BJ (cell line): ENCODE data around the gene AMMECR1L. TPM values are rescaled to one million over a fixed set of nuclear protein-coding genes. Genes with fewer than 3 reads are reported as not detected.

Experiments
- CTCF ChIA-PET: fragments of 350-600 bp; formaldehyde crosslinking; extraction: SDS; loops from one replicate; lab custom pipeline; 2021; ENCODE audit warnings: antibody characterized with exemption, inconsistent platforms; lab: Yijun Ruan, JAX
- POLR2A ChIA-PET: fragments of 300-600 bp; sonication (Branson Sonifier 250); formaldehyde crosslinking; extraction: SDS; loops from one replicate; lab custom pipeline; 2021; ENCODE audit warnings: antibody characterized with exemption; lab: Charles Lee
- DNase-seq: peaks from one replicate; pipeline ENCODE4 v3.0.0-alpha.2; 2011; ENCODE audit warnings: low read depth
- H3K27me3 ChIP-seq: 2 replicates; pipeline ENCODE4 v1.6.0; 2011; ENCODE audit warnings: low read length; ENCODE audit not compliant: control insufficient read depth, insufficient read depth
- H3K36me3 ChIP-seq: 2 replicates; pipeline ENCODE4 v1.5.1; 2011; ENCODE audit warnings: low read length; ENCODE audit not compliant: control insufficient read depth, insufficient read depth
- H3K4me3 ChIP-seq: 2 replicates; pipeline ENCODE4 v1.5.1; 2011; ENCODE audit warnings: low read depth, mild to moderate bottlenecking, control low read depth, low read length
- CTCF ChIP-seq: IDR thresholded peaks from 2 replicates; pipeline ENCODE4 v1.5.1; 2011; ENCODE audit warnings: low read depth, mild to moderate bottlenecking, control low read depth, inconsistent platforms, low read length, moderate library complexity; ENCODE audit not compliant: insufficient read depth
- polyA plus RNA-seq: library from polyadenylated mRNA; depleted of rRNA; stranded (reverse); fragments of >200 nt; gene quantifications from 2 replicates; pipeline ENCODE4 v1.2.3, GENCODE V29; 2011

Gene AMMECR1L
- polyA plus RNA-seq, 1 experiment, result 15.1 TPM

GRCh38 chr2:127906206-127906926 is 20.6 kb upstream of the AMMECR1L start:
- no peak overlapping the region for H3K4me3 ChIP-seq
- DNase-seq, result no peak
- ChIA-PET CTCF (interaction anchor here (0.6 kb wide), 1 partner anchor 11 kb away, joined by 3 read pairs; no protein-coding TSS in a partner anchor), POLR2A (no interaction called here)
- H3K27me3 ChIP-seq, result 0 out of 2 replicates have a peak, but pooled peaks cover 1% of the 10 kb centered on the region
- no peak for TF ChIP-seq CTCF
- no peaks in the 10 kb centered on the region for H3K36me3 ChIP-seq

- no peak overlapping the region for H3K4me3 ChIP-seq
- TF ChIP-seq CTCF, result no peak
- no peaks in the 10 kb centered on the region for H3K27me3 ChIP-seq
- no peak for DNase-seq
- POLR2A ChIA-PET, result no interaction called here
- H3K36me3 ChIP-seq, result no peaks in the 10 kb centered on the region
- CTCF ChIA-PET, result no interaction called here
Measured at GRCh38 chr2:127901339-127902056, 15.7 kb upstream of the AMMECR1L start.

GRCh38 chr2:127897531-127898211 is 11.9 kb upstream of the AMMECR1L start:
- POLR2A ChIA-PET, result no interaction called here

GRCh38 chr2:127893494-127893893 is 7.7 kb upstream of the AMMECR1L start:
- Histone ChIP-seq H3K4me3 (no peak overlapping the region), H3K27me3 (no peaks in the 10 kb centered on the region), H3K36me3 (no peaks in the 10 kb centered on the region)
- TF ChIP-seq CTCF, result no peak
- no peak for DNase-seq
- ChIA-PET CTCF (no interaction called here), POLR2A (no interaction called here)

More at GRCh38 chr2:127897531-127898211, 11.9 kb upstream of the AMMECR1L start:
- no peak overlapping the region for H3K4me3 ChIP-seq
- H3K27me3 ChIP-seq, result no peaks in the 10 kb centered on the region
- CTCF ChIA-PET, result no interaction called here
- no peaks in the 10 kb centered on the region for H3K36me3 ChIP-seq
- no peak for TF ChIP-seq CTCF
- DNase-seq, result no peak

- Histone ChIP-seq H3K27me3 (no peaks in the 10 kb centered on the region), H3K36me3 (no peaks in the 10 kb centered on the region), H3K4me3 (no peak overlapping the region)
- ChIA-PET POLR2A (no interaction called here), CTCF (no interaction called here)
- TF ChIP-seq CTCF, result no peak
- no peak for DNase-seq
Measured at GRCh38 chr2:127893033-127893432, 7.3 kb upstream of the AMMECR1L start.
